Stimulated activated CD4-positive, alpha-beta T cell treated with anti-CD3 and anti-CD28 coated beads, Interleukin-15, amount 100 ng/mL, for 1 hour (primary cell): Measurements from ENCODE around the gene MAPK8IP1.
"Not testable (repeated sequence)": the region's sequence is repeated elsewhere in the genome, so short reads cannot be mapped to it uniquely, and the experiment has no call there.

Experiments used
- DNase-seq, 2 donors: peaks; one replicate each; pipeline ENCODE4 v3.0.0-alpha.2; 2020; ENCODE audit warnings: low read depth in 1 of 2, low spot score in 1 of 2

MAPK8IP1 gene

DNA sequence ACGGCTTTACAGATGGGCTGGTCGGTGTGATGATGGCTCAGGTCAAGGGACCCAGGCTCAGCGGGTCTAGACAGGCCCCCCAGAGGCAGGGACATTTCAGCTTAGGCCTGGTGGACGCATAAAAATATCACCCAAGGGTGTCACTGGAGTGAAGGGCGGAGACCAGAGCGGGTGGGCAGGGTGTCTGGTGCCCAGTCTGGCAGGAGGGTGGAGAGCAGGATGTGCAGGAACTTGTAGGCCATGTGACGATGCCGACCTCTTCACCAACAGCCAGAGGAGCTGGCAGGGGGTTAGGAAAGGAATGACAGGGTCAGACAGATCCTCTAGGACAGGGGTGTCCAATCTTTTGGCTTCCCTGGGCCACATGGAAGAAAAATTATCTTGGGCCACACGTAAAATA, 4.5 kb downstream of the MAPK8IP1 start:
- no peak for DNase-seq

DNA sequence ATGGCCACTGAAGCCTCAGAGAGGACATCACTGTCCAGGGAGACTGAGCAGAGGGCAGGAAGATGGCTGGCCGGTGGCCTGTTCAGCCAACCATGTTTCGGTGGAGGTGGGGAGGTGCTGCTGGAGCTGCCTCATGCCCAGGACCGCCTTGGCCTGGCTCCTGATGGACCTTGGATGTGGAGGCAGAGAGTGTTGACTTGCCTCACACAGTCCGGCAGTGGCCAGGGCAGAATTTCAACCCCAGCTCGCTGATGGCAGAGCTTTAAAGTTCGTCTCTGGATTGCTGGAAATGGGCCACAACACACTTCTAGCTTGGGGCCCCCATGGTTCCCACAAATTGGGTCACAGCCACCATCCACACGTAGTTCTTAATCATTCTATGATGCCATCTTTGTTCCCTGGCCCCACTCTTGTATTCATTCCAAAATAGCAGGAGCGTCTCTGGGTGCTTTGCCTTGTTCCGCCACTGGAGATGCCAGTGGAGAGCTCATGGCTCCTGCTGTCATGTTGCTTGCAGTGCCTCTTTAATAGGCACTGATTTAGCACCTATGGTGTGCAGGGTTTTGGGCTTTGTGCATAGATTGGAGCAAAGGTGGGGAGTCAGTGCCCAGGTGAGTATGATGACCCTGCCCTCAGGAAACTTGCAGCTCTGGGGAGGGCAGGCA, 5.6 kb downstream of the MAPK8IP1 start:
- DNase-seq: no peak

DNA sequence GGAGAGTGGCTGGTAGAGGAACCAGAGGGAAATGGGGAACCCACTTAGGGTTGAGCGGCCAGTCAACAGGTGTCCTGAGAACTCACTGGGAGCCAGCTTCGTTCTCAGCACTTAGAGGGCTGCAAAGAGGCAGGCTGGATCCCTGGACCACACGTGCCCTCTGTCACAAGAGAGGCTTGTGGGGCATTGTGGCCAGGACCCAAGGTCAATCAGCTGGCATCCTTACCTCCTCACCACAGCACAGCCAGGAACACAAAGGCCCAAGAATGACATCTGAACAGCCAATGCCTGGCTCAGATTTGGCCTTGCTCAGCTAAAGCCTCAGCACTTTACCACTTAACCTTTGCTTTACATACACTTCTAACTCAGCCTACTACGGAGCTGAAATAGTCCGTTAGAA, 7.4 kb downstream of the MAPK8IP1 start:
- DNase-seq: no peak

DNA sequence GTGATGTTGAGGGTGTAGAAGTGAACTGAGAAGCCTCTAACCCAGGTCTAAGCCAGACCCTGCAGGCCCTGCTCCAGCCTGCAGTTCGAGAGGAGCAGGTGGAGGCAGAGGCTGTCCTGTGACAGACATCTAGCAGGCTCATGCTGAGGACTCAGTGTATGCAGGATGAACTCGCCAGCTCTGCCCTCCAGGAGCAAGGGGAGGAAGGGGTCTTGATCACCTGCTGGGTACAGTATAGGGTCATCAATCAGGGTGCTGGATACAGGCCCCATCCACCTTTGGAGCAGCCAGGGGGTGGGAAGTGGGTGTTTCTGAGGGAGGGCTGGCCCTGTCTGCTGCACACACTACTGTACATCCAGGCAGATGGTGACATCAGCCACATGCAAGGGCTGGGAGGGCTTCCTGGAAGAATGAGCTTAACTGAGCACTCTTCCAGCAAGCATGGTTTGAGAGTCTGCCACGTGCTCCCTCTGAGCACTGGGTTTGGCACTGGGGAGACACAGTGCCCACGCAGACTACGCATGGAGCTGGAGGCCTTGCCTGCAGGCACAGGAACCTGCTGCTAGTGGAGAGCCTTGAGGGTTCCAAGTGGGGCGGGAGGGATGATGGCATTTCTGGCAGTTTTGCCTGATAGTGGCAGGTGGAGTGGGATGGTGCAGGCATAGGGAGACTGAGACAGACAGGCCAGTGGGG, 9.2 kb downstream of the MAPK8IP1 start:
- no peak for DNase-seq

DNA sequence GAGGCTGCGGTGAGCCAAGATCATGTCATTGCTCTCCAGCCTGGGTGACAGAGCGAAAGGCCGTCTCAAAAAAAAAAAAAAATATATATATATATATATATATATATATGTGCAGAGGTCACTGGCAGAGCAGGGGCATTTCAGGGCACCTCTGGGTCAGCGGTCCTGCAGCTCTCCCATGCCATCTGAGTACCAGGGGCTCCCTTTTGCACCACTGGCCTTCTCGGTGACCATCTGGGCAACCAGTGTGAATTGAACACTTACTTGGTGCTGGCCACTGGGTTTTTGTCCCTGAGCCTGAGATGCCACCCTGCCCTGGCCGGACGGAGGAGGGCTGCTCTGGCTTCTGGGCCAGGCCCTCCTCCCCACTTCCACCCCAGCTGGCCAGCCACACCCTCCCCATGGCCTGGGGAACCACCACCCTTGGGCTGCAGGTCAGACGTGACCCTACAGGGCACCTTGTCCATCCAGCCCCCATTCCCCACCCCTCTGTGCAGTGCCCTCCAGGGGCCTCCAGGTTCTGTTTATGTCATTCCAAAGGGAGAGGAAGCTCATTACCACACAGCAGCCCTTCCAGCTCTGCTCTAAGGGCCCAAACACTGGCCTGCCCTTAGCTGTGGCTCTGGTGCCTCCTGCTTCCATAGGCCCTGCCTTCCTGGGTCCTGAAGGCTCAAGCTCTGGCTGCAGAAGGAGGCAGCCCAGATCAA, 10.3 kb downstream of the MAPK8IP1 start:
- DNase-seq: no peak

DNA sequence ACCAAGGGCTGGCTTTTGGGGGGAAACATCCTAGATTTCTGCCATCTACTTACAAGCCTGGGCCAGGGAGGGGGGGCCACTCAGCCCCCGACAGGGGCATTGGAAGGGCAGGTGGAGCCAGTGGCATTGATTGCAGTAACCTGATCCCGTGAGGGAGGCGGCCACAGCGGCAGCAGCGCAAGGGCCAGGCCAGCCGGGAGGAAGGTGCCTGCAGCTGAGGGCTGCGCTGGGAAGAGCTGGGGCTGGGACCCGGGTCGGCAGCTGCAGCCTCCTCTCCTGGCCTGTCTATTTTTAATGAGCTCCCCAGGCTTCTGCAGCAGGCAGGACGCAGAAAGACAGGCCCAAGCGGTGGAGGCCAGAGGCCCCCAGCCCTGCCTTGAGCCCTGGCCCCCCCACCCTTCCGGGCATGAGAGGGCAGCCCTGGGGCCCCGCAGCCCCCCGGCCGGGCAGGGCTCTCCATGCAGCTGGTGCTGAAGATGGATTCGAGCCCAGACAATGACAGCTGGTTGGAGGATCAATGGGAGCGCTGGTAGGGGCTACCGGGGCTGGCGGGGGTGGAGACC, 11.1 kb downstream of the MAPK8IP1 start:
- DNase-seq: no peak

DNA sequence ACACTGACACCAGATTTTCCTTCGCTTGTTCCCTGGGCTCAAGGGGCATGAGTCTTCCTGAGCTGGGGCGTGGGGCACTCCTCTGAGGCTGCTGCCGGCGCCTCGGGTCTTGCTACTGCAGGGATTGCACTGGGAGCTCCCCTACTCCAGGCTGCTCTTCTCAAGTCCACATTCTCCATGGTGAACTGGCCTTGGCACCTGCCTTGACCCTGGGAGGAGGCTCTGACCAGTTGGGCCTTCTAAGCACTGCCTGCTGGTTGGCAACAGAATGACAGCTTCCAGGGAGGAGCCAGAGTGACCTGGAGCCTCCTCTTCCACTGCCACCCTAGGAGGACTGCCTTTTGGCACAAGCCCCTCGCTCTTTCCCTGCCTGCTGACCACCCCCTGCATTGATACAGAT, 12.1 kb downstream of the MAPK8IP1 start:
- DNase-seq: no peak

DNA sequence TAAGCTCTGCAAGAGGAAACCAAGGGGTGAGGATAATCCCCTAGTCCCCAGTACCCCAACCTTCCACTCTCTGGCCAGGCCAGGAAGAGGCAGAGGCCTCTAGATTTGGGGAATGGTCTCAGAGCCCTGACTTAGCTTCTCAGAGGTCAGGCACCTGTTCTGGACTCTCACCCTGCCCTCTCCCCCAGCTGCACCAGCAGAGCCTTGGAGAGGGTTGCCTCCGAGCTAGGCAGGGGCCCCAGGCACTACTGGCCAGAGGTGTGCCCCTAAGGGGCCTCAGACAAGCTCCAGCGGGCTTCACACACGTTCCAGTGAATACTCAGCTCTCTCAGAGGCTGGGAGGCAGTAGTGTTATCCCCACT, 13.6 kb downstream of the MAPK8IP1 start:
- DNase-seq: no peak

DNA sequence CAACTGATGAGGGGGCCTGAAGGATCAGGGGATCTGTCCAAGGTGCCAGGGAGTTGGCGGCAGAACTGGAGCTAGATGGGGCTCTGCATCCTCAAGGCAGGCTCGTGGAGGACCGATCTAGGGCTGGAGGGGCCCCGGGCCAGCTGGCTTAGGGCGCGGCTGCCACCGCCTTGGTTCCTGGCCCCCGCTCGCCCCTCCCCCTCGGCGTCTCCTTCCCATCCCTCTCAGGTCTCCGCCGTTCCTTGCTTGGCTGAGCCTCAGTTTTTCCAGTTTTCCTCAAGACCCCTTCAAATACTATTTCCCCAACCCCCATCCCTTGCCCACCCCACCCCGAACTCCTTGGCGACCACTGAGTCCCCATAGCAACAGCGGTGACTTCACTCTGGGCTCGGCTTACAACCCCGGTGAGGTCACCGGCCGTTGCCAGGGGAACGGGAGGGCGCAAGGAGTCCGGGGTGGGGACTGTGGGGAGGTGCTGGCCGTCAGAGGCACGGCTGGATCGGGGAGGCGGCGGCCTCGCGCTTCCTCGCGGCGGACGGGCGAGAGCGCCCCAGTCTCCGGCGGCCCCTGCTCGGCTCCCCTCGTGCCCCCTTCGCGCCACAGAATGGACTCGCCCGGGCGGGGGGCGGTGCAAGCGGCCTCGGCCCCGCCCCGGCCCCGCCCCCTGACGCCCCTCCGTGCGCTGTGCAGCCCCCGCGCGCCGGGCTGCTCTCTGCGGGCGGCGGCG, 14.2 kb downstream of the MAPK8IP1 start:
- peak in 1 of 2 donors; percentile 41 for DNase-seq

DNA sequence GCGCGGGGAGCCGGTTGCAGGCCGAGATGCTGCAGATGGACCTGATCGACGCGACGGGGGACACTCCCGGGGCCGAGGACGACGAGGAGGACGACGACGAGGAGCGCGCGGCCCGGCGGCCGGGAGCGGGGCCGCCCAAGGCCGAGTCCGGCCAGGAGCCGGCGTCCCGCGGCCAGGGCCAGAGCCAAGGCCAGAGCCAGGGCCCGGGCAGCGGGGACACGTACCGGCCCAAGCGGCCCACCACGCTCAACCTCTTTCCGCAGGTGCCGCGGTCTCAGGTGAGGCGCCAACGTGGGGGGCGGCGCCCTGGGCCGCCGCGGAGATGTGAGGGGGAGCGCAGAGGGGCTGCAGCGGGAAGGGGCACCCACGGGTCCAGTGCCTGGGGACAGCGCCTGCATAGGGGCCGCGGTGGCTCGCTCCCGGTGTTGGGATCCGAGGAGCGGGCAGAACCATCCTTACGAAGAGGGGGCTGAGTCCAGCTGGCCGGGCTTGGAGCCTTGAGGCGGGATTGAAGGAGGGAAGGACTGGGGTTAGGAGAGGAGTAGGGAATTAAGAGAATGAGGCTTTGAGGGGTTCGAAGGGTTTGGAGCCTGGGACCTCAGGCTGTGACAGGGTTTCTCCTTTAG, 14.8 kb downstream of the MAPK8IP1 start:
- not testable (repeated sequence) for DNase-seq

DNA sequence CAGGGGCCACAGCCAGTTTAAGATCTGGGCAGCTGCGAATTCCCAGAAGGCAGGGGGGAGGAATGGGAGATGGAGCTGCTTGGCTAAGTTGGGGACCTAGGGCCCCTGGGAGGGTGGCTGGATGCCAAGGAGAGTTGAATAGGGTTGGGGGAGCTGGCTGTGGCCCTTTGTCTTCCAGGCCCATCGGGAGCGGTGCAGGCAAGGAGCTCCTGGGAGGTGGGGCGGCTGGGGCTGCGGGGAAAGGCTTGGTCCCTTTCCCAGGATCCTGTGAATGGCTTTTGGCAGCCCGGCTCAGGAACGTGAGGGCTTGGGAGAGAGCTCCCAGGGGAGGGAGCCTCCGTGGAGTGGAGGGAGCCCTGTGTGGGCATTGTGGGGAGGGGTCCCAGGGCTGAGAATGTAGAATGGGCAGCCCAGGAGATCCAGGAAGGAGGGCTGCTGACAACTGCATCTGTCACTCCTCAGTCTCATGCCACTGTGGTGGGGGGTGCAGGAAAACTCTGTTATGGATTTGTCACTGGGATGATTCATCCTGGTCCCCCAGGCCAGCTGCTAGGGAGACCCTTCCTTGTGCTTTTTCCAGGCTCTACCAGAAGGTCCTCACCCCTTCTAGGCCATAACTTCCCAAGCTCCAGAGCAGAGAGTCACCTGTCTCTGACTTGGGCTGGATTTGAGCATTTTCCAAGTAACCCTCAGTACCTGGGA, 15.6 kb downstream of the MAPK8IP1 start:
- DNase-seq: no peak

DNA sequence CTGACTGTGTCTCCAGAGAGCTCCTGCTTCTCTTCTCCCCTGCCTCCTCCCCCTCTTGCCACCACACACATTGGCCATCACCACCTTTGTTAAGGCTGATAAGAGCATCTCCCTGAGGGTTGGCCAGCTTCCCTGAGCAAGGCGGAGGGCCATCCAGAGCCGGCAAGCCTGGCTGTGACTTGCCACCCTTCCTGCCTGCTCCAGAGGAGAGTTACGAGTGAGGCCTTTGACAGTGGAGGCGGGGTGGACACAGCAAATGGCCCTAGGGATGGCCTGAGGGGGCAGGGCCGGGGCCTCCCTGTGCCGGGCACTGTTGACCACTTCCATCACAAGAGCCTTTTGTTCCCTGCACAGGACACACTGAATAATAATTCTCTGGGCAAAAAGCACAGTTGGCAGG, 16.2 kb downstream of the MAPK8IP1 start:
- no peak for DNase-seq

DNA sequence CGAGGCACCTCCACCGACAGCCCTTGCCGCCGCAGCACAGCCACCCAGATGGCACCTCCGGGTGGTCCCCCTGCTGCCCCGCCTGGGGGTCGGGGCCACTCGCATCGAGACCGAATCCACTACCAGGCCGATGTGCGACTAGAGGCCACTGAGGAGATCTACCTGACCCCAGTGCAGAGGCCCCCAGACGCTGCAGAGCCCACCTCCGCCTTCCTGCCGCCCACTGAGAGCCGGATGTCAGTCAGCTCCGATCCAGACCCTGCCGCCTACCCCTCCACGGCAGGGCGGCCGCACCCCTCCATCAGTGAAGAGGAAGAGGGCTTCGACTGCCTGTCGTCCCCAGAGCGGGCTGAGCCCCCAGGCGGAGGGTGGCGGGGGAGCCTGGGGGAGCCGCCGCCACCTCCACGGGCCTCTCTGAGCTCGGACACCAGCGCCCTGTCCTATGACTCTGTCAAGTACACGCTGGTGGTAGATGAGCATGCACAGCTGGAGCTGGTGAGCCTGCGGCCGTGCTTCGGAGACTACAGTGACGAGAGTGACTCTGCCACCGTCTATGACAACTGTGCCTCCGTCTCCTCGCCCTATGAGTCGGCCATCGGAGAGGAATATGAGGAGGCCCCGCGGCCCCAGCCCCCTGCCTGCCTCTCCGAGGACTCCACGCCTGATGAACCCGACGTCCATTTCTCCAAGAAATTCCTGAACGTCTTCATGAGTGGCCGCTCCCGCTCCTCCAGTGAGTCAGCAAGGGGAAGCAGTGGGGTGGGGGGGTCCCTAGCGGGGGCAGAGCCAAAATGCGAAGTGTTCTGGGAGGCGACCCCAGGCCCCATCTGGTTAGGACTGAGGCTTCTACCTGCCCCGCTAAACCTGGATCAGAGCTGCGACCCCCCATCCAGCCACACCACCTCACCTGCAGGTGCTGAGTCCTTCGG, 17.3 kb downstream of the MAPK8IP1 start:
- no peak for DNase-seq

DNA sequence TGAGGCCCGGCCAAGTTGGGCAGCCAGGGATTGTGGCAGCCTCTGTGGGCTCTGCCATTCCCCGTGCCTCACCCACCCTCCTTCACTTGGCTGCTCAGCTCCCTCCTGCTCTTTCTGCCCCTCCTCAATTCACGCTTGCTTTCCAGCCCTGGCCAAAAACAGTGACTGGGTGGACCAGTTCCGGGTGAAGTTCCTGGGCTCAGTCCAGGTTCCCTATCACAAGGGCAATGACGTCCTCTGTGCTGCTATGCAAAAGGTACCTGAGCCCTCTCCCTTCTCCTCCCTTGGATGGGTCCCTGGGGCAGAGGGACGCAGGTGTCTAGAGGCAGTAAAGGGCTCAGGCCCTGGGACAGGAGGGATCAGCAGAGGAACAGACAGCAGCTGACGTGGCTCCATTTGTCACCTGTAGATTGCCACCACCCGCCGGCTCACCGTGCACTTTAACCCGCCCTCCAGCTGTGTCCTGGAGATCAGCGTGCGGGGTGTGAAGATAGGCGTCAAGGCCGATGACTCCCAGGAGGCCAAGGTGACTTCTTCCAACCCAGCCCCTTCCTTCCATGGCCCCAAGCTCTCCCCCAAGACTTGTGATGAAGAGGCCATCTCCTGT, 19.0 kb downstream of the MAPK8IP1 start:
- no peak for DNase-seq

DNA sequence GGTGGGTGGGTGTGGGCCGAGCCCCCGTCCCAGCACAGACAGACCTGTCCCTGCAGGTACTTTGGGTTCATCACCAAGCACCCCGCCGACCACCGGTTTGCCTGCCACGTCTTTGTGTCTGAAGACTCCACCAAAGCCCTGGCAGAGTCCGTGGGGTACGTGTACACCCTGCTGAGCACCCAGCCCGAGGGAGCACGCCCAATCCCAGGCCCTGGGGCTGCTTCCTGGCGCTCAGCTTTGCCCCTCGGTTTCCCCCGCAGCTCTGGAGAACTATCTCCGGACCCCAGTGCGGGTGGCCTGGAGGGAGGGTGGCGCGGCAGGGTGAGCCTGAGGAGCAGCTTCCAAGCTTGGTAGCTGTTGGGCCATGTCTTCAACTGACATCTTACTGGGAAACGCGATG, 19.6 kb downstream of the MAPK8IP1 start:
- DNase-seq: no peak

DNA sequence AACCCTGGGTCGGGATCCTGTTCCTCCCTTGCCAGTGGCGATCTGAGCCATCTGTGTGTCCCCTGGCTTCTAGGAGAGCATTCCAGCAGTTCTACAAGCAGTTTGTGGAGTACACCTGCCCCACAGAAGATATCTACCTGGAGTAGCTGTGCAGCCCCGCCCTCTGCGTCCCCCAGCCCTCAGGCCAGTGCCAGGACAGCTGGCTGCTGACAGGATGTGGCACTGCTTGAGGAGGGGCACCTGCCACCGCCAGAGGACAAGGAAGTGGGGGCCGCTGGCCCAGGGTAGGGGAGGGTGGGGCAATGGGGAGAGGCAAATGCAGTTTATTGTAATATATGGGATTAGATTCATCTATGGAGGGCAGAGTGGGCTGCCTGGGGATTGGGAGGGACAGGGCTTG, 20.1 kb downstream of the MAPK8IP1 start:
- not testable (repeated sequence) for DNase-seq

DNA sequence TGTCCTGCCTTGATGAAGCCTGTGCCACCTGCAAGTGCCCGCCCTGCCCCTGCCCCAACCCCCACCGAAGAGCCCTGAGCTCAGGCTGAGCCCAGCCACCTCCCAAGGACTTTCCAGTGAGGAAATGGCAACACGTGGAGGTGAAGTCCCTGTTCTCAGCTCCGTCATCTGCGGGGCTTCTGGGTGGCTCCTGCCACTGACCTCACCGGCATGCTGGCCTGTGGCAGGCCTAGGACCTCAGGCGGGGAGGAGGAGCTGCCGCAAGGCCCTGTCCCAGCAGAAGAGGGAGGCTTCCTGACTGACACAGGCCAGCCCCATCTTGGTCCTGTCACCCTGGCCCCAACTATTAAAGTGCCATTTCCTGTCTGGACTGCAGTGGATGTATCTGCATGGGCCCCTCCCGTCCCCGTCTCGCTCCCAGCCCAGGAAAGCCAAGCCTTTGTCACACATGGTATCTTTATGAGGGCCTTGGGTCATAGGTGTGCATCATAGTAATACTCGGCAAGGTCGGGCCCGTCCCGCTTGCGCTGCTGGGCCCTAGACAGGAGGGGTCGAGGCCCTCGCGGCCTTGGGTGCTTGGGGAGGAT, 20.7 kb downstream of the MAPK8IP1 start:
- DNase-seq: no peak

DNA sequence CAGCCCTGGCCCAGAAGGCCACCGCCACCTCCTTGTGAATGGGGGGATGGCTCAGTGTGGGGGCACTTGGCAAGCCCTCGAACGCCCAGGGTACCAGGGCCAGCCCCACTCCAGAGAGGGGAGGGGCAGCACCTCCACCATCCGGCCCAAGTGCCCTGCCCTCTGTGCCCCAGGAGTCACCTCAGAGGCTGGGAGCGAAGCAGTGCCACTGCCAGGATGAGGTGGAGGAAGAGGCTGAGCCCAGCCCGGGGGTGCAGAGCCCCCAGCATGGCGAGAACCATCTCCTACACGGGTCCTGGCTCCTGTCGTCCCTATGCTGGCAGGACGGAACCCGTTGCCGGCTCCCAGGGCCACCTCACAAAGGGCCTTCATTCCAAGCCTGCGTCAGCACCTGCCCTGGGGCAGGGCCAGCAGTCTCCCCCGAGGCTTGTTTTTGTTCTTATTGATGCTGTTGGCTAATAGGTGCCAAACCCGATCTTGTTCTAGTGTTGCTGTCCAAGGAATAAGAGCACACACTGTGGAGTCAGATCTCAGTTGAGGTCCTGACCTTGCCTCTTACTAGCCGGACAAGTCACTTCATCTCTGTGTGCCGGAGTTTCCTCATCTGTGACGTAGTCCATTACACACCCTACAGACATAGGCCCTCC, 21.6 kb downstream of the MAPK8IP1 start, which contains the start of gene FREY1:
FREY1 (minus strand) TSS at position 307 of the 647 bp plus-strand sequence; CDS start at position 281, 26 bp downstream.
- DNase-seq: no peak
